H54 (cell line): ENCODE results near the gene HHAT.

Experiments used
- DNase-seq: peaks from one replicate; pipeline ENCODE4 v3.0.0; 2011; ENCODE audit warnings: low spot score, mixed read lengths; ENCODE audit not compliant: insufficient read length
- FAIRE-seq: peaks from 3 replicates; lab custom pipeline; 2011; peaks lifted over from hg19 to GRCh38; lab: Jason Lieb, UNC
- POLR2A ChIP-seq: IDR thresholded peaks from 2 replicates; pipeline ENCODE4 v1.6.1; 2011; ENCODE audit warnings: low read depth, mild to moderate bottlenecking, low read length

The HHAT gene

GRCh38 chr1:210536254-210536961 is 207.7 kb downstream of the HHAT start:
- FAIRE-seq (no peak), DNase-seq (no peak)
- no peak for TF ChIP-seq POLR2A

GRCh38 chr1:210540288-210540687 is 211.6 kb downstream of the HHAT start:
- no peak for TF ChIP-seq POLR2A
- DNase-seq: no peak
- no peak for FAIRE-seq

- no peak for TF ChIP-seq POLR2A
- DNase-seq: peak; percentile 35
- FAIRE-seq: no peak
Measured at GRCh38 chr1:210541680-210542358, 213.1 kb downstream of the HHAT start.

- FAIRE-seq (no peak), DNase-seq (no peak)
- TF ChIP-seq POLR2A: no peak
Measured at GRCh38 chr1:210551899-210552298, 223.2 kb downstream of the HHAT start.

GRCh38 chr1:210553711-210554110 is 225.0 kb downstream of the HHAT start:
- TF ChIP-seq POLR2A: no peak
- no peak for DNase-seq
- no peak for FAIRE-seq

- FAIRE-seq (no peak), DNase-seq (no peak)
- no peak for TF ChIP-seq POLR2A
Measured at GRCh38 chr1:210554382-210554781, 225.7 kb downstream of the HHAT start.

- no peak for DNase-seq
- FAIRE-seq: no peak
- TF ChIP-seq POLR2A: no peak
Measured at GRCh38 chr1:210556475-210556874, 227.8 kb downstream of the HHAT start.

- no peak for TF ChIP-seq POLR2A
- DNase-seq (no peak), FAIRE-seq (no peak)
Measured at GRCh38 chr1:210557426-210558077, 228.8 kb downstream of the HHAT start.

- TF ChIP-seq POLR2A: no peak
- FAIRE-seq (no peak), DNase-seq (no peak)
Measured at GRCh38 chr1:210558302-210558701, 229.6 kb downstream of the HHAT start.

- TF ChIP-seq POLR2A: no peak
- FAIRE-seq: no peak
Measured at GRCh38 chr1:210565306-210565705, 236.6 kb downstream of the HHAT start.

GRCh38 chr1:210568631-210569030 is 239.9 kb downstream of the HHAT start:
- no peak for TF ChIP-seq POLR2A
- DNase-seq: no peak
- FAIRE-seq: no peak

More at GRCh38 chr1:210565306-210565705, 236.6 kb downstream of the HHAT start:
- no peak for DNase-seq

- FAIRE-seq (no peak), DNase-seq (no peak)
- no peak for TF ChIP-seq POLR2A
Measured at GRCh38 chr1:210570116-210570515, 241.4 kb downstream of the HHAT start.

GRCh38 chr1:210571356-210572284 is 242.9 kb downstream of the HHAT start:
- DNase-seq: no peak
- no peak for FAIRE-seq
- TF ChIP-seq POLR2A: no peak
